OCI-LY1 (cell line): ENCODE results near the gene SCNN1G.

Source experiments
- H2AFZ ChIP-seq: fragments of 200-600 bp; sonication (generic), shearing (Covaris generic); 2 replicates; pipeline ENCODE4 v1.6.0; 2014; ENCODE audit warnings: antibody characterized with exemption, mild to moderate bottlenecking, low read length
- H3F3A ChIP-seq: fragments of 200-600 bp; sonication (generic), shearing (Covaris generic); 2 replicates; pipeline ENCODE4 v1.6.0; 2014; ENCODE audit warnings: mild to moderate bottlenecking, antibody characterized with exemption, low read length, moderate library complexity; ENCODE audit not compliant: insufficient read depth
- H3K27ac ChIP-seq: fragments of 200-600 bp; sonication (generic); 2 replicates; pipeline ENCODE4 v1.5.1; 2014; ENCODE audit warnings: low read length, mixed run types, mild to moderate bottlenecking, low read depth; ENCODE audit not compliant: poor library complexity, severe bottlenecking
- H3K27me3 ChIP-seq: fragments of 200-600 bp; sonication (generic); 2 replicates; pipeline ENCODE4 v1.6.0; 2014; ENCODE audit warnings: antibody characterized with exemption, mild to moderate bottlenecking, low read length, moderate library complexity; ENCODE audit not compliant: insufficient read depth
- H3K36me3 ChIP-seq: fragments of 200-600 bp; sonication (generic); 2 replicates; pipeline ENCODE4 v1.6.1; 2014; ENCODE audit warnings: mild to moderate bottlenecking, antibody characterized with exemption, low read length, moderate library complexity, mixed read lengths; ENCODE audit not compliant: insufficient read depth
- H3K4me1 ChIP-seq: fragments of 200-600 bp; sonication (generic); 2 replicates; pipeline ENCODE4 v1.5.1; 2014; ENCODE audit warnings: mild to moderate bottlenecking, low read length, moderate library complexity; ENCODE audit not compliant: insufficient read depth, severe bottlenecking
- H3K4me2 ChIP-seq: fragments of 200-600 bp; sonication (generic), shearing (Covaris generic); 2 replicates; pipeline ENCODE4 v1.6.1; 2014; ENCODE audit warnings: low read length
- H3K4me3 ChIP-seq: fragments of 200-600 bp; sonication (generic); 2 replicates; pipeline ENCODE4 v1.5.1; 2014; ENCODE audit warnings: low read length, low read depth, mild to moderate bottlenecking, mixed read lengths; ENCODE audit not compliant: poor library complexity, severe bottlenecking
- H3K79me2 ChIP-seq: fragments of 200-600 bp; shearing (Covaris generic); 2 replicates; pipeline ENCODE4 v1.6.1; 2016; ENCODE audit warnings: mixed run types, low read length, mixed read lengths; ENCODE audit not compliant: insufficient read depth
- H3K9ac ChIP-seq: fragments of 200-600 bp; sonication (generic), shearing (Covaris generic); 2 replicates; pipeline ENCODE4 v1.6.1; 2014; ENCODE audit warnings: mild to moderate bottlenecking, low read length, mixed read lengths
- H3K9me2 ChIP-seq: fragments of 200-600 bp; sonication (generic), shearing (Covaris generic); 2 replicates; pipeline ENCODE4 v1.6.1; 2014; ENCODE audit warnings: low read depth, mild to moderate bottlenecking, low read length, mixed read lengths
- H3K9me3 ChIP-seq: fragments of 200-600 bp; shearing (Covaris generic); 2 replicates; pipeline ENCODE4 v1.6.1; 2014; ENCODE audit warnings: low read length, mixed read lengths
- H4K20me1 ChIP-seq: fragments of 200-600 bp; sonication (generic), shearing (Covaris generic); 2 replicates; pipeline ENCODE4 v1.6.0; 2016; ENCODE audit warnings: mild to moderate bottlenecking, low read length; ENCODE audit not compliant: insufficient read depth
- EZH2 ChIP-seq: fragments of 200-600 bp; sonication (generic), shearing (Covaris generic); IDR thresholded peaks from 2 replicates; pipeline ENCODE4 v1.8.0; 2017; ENCODE audit warnings: borderline replicate concordance, mixed run types, mild to moderate bottlenecking, antibody characterized with exemption, low read length, moderate library complexity, mixed read lengths
- TF ChIP-seq, protein P1 (sequence below): fragments of 200-600 bp; sonication (generic), shearing (Covaris generic); IDR thresholded peaks from 2 replicates; pipeline ENCODE4 v1.5.1; 2017; ENCODE audit warnings: mild to moderate bottlenecking, antibody characterized with exemption, low read length, moderate library complexity, mixed read lengths

SCNN1G gene

GRCh38 chr16:23258919-23259237 lies 76.3 kb downstream of the SCNN1G start:
- Histone ChIP-seq H3K9ac (no peak overlapping the region), H3F3A (no peaks in the 10 kb centered on the region), H3K27ac (no peak overlapping the region), H3K9me3 (no peaks in the 10 kb centered on the region), H3K27me3 (no peaks in the 10 kb centered on the region), H3K36me3 (no peaks in the 10 kb centered on the region), H3K9me2 (no peaks in the 10 kb centered on the region), H3K79me2 (no peaks in the 10 kb centered on the region), H3K4me3 (no peak overlapping the region), H3K4me2 (no peak overlapping the region), H2AFZ (no peak overlapping the region), H4K20me1 (no peaks in the 10 kb centered on the region), H3K4me1 (no peaks in the 10 kb centered on the region)
- no peak for TF ChIP-seq EZH2
- TF ChIP-seq, protein P1, sequence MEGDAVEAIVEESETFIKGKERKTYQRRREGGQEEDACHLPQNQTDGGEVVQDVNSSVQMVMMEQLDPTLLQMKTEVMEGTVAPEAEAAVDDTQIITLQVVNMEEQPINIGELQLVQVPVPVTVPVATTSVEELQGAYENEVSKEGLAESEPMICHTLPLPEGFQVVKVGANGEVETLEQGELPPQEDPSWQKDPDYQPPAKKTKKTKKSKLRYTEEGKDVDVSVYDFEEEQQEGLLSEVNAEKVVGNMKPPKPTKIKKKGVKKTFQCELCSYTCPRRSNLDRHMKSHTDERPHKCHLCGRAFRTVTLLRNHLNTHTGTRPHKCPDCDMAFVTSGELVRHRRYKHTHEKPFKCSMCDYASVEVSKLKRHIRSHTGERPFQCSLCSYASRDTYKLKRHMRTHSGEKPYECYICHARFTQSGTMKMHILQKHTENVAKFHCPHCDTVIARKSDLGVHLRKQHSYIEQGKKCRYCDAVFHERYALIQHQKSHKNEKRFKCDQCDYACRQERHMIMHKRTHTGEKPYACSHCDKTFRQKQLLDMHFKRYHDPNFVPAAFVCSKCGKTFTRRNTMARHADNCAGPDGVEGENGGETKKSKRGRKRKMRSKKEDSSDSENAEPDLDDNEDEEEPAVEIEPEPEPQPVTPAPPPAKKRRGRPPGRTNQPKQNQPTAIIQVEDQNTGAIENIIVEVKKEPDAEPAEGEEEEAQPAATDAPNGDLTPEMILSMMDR, result no peak
